Upper lobe of left lung (tissue), 4 donors: Measurements from ENCODE around the gene ST3GAL4.

ENCODE experiments used
- EP300 ChIP-seq, 4 donors: sonication (generic); formaldehyde crosslinking; IDR thresholded peaks; one replicate each; pipeline ENCODE4 v1.5.1; 2017; ENCODE audit warnings: antibody characterized with exemption in 4 of 4, control low read depth in 2 of 4
- POLR2A ChIP-seq, 4 donors: fragments of 450-650 bp; IDR thresholded peaks; one replicate each; pipeline ENCODE4 v1.5.1; 2016 to 2017; ENCODE audit warnings: antibody characterized with exemption in 4 of 4, mild to moderate bottlenecking in 2 of 4
- POLR2AphosphoS5 ChIP-seq, 2 donors: sonication (generic); formaldehyde crosslinking; IDR thresholded peaks; one replicate each; pipeline ENCODE4 v1.5.1; 2017; ENCODE audit warnings: antibody characterized with exemption in 2 of 2
- TF ChIP-seq, protein P1 (sequence below), 6 experiments: fragments of 450-650 bp in 4 of 6; fragments of 200-600 bp in 2 of 6; sonication (generic) in 2 of 6; IDR thresholded peaks; one replicate each; pipeline ENCODE4 v1.5.1; 2016 to 2019; ENCODE audit warnings: antibody characterized with exemption in 6 of 6

DNA sequence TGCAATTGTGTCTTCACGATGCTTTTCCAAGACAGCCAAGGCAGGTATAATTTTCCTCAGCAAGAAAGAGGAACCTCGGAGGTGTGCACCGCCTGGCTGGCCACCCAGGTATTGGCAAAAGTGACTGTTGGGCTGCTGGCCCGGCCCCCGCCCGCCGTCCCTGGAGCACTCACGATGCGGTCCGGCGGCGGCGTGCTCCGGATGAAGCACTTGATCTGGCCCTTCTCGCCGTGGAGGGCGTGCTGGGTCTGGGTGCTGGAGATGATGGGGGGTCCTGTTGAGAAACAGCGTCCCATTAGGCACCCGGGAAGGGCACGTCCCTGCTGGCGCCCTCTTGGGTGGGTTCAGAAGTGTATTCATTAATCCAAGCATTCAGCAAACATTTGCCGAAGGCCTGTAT, 84.8 kb downstream of the ST3GAL4 start:
- TF ChIP-seq, protein P1, sequence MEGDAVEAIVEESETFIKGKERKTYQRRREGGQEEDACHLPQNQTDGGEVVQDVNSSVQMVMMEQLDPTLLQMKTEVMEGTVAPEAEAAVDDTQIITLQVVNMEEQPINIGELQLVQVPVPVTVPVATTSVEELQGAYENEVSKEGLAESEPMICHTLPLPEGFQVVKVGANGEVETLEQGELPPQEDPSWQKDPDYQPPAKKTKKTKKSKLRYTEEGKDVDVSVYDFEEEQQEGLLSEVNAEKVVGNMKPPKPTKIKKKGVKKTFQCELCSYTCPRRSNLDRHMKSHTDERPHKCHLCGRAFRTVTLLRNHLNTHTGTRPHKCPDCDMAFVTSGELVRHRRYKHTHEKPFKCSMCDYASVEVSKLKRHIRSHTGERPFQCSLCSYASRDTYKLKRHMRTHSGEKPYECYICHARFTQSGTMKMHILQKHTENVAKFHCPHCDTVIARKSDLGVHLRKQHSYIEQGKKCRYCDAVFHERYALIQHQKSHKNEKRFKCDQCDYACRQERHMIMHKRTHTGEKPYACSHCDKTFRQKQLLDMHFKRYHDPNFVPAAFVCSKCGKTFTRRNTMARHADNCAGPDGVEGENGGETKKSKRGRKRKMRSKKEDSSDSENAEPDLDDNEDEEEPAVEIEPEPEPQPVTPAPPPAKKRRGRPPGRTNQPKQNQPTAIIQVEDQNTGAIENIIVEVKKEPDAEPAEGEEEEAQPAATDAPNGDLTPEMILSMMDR (IDR thresholded peaks at IDR 0.05), result no peak
- TF ChIP-seq POLR2A (IDR thresholded peaks at IDR 0.05) (no peak), POLR2AphosphoS5 (IDR thresholded peaks at IDR 0.05) (no peak), EP300 (IDR thresholded peaks at IDR 0.05) (no peak)
